ENCODE results near the gene AKNAD1. TPM values are rescaled to one million over a fixed set of nuclear protein-coding genes. Genes with fewer than 3 reads are reported as not detected.

Gene AKNAD1
- under 1 TPM in 1 of 9 donors, not detected in 8; 0.59 TPM for total RNA-seq
- polyA plus RNA-seq = under 1 TPM in 1 of 2 donors, not detected in 1; 0.14 TPM
- long read RNA-seq, donor 1 = 0 reads
- long read RNA-seq, donor 2 = 0 reads
- long read RNA-seq, donor 3 = 0 reads

GRCh38 chr1:108856994-108857393 lies at the start of gene AKNAD1:
AKNAD1 (minus strand) TSS chr1:108857094; CDS start chr1:108852664, 4,430 bp downstream.
- Histone ChIP-seq H3K27ac (no peak within 1 kb of the TSS), H3K4me3 (no peak within 1 kb of the TSS), H3K4me1 (peaks cover 0 to 13% (median 0%) of the 10 kb centered on the region in 12 donors), H3K27me3 (no peaks in the 10 kb centered on the region), H3K9me3 (no peaks in the 10 kb centered on the region), H3K36me3 (no peaks in the 10 kb centered on the region)
- no peak for ATAC-seq
- WGBS, 4 donors = 67 to 92% (median 73%) methylated on average over 1 of the region's 1 CpG
- DNase-seq = no peak
- intact Hi-C loops (cut with DNase I) = no loop called here
- TF ChIP-seq POLR2A (IDR thresholded peaks at IDR 0.05) = no peak
- no peak for TF ChIP-seq CTCF (IDR thresholded peaks at IDR 0.05)

GRCh38 chr1:108901106-108901505 lies 44.2 kb upstream of the AKNAD1 start:
- H3K4me3 ChIP-seq = no peak overlapping the region
- no peak for TF ChIP-seq CTCF (IDR thresholded peaks at IDR 0.05)
- no peak for TF ChIP-seq POLR2A (IDR thresholded peaks at IDR 0.05)
- DNase-seq (no peak), ATAC-seq (no peak)
- no peaks in the 10 kb centered on the region for H3K27me3 ChIP-seq
- H3K36me3 ChIP-seq = peaks cover 0 to 6% (median 0%) of the 10 kb centered on the region in 9 donors
- intact Hi-C loops (cut with DNase I) = no loop called here
- H3K9me3 ChIP-seq = no peaks in the 10 kb centered on the region
- 96 to 97% (median 96%) methylated on average over 3 of the region's 3 CpGs for WGBS, 4 donors
- no peak overlapping the region for H3K27ac ChIP-seq
- no peaks in the 10 kb centered on the region for H3K4me1 ChIP-seq

GRCh38 chr1:108897865-108898720 lies 41.2 kb upstream of the AKNAD1 start:
- peaks cover 0 to 6% (median 0%) of the 10 kb centered on the region in 9 donors for H3K36me3 ChIP-seq
- no peaks in the 10 kb centered on the region for H3K27me3 ChIP-seq
- no peaks in the 10 kb centered on the region for H3K4me1 ChIP-seq
- H3K9me3 ChIP-seq = no peaks in the 10 kb centered on the region
- 62 to 69% (median 67%) methylated on average over 8 of the region's 8 CpGs for WGBS, 4 donors
- H3K27ac ChIP-seq = peak overlapping the region in 1 of 12 donors; percentile 71
- peak in 3 of 4 donors; percentile 68 to 74 (median 73) for ATAC-seq
- H3K4me3 ChIP-seq = no peak overlapping the region
- peak in 1 of 5 donors; percentile 17 for DNase-seq
- intact Hi-C loops (cut with DNase I) = loop anchor here in 9 of 10 donors (1.0 to 10.0 kb wide), 4 partner anchors 69 to 143 kb away; no protein-coding TSS in a partner anchor
- TF ChIP-seq POLR2A (IDR thresholded peaks at IDR 0.05) = no peak
- TF ChIP-seq CTCF (IDR thresholded peaks at IDR 0.05) = peak; percentile 65 to 84 (median 76)
